Stimulated activated CD8-positive, alpha-beta memory T cell treated with anti-CD3 and anti-CD28 coated beads, Interleukin-12 subunit alpha, Interleukin-12 subunit beta, amount 100 ng/mL, for 24 hours (primary cell): Measurements from ENCODE around the gene VPS33A.

Source experiments
- DNase-seq: peaks from one replicate; pipeline ENCODE4 v3.0.0-alpha.2; 2020; ENCODE audit errors: extremely low read depth

The VPS33A gene

GRCh38 chr12:122250536-122250935 lies 15.8 kb downstream of the VPS33A start:
- DNase-seq = no peak

DNA sequence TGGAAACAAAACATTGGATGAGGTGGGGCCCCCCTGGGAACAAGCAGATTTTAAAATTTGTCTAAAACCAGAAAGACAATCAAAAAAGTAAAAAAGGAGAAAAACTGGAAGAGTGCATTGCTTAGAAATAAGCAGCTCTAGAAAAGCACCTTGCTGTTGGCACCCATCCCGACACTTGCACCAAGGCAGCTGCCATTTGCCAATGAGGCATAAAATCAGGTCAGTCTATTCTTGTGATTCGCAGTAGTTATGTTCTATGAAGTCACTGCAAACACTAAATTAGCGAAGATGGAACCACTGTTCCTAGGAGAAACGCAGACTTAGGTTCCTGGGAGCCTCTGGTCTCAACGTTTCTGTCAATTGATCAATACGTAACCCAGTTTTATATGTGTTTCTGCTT lies 16.2 kb downstream of the VPS33A start:
- no peak for DNase-seq

- no peak for DNase-seq
These were observed 20.7 kb downstream of the VPS33A start for GRCh38 chr12:122245553-122245952.

- DNase-seq = no peak
These were observed 21.5 kb downstream of the VPS33A start for GRCh38 chr12:122244565-122245371.

GRCh38 chr12:122243965-122244364 lies 22.3 kb downstream of the VPS33A start:
- no peak for DNase-seq

DNA sequence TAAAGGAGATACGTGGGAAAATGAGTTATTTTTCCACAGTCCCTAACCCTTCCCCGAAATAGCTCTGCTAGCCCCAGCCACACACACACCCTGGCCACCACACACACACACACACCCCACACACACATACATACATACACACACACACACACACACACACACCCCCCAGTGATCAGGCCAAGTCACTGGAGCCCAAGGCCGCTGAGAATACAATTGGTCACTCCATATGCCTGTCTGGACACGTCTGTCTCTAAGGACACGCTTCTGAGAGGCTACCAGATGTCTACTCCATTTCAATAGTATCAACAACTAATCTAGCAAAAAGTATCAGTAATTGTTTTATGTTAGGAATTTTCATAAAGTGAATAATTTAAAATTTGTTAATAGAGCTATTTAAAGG lies 27.4 kb downstream of the VPS33A start:
- DNase-seq = no peak

GRCh38 chr12:122235741-122236140 lies 30.6 kb downstream of the VPS33A start:
- no peak for DNase-seq

DNA sequence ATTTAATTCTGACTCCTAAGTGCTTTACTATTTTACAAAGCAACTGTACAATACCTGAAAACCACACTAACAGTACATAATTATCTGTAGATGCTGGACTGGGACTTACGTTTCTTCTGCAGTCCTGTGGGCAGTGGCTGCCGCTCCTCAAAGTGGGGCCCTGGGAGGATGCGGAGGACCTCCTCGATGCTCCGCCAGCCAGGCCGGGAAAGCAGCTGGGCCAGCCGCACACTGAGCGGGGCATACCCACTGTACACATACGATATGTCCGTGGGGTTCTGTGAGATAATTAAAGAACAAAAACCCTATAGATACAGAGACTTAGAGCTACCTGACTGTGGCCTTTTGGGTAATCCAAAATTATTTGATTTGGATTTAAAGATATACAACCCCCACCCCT lies 33.6 kb downstream of the VPS33A start:
- DNase-seq = no peak

- DNase-seq = no peak
These were observed 35.5 kb downstream of the VPS33A start for GRCh38 chr12:122230798-122231197.

GRCh38 chr12:122228092-122228491 lies 38.2 kb downstream of the VPS33A start:
- DNase-seq = no peak

GRCh38 chr12:122227341-122227740 lies 39.0 kb downstream of the VPS33A start:
- no peak for DNase-seq

- DNase-seq = no peak
These were observed 39.7 kb downstream of the VPS33A start for GRCh38 chr12:122226366-122227125.

DNA sequence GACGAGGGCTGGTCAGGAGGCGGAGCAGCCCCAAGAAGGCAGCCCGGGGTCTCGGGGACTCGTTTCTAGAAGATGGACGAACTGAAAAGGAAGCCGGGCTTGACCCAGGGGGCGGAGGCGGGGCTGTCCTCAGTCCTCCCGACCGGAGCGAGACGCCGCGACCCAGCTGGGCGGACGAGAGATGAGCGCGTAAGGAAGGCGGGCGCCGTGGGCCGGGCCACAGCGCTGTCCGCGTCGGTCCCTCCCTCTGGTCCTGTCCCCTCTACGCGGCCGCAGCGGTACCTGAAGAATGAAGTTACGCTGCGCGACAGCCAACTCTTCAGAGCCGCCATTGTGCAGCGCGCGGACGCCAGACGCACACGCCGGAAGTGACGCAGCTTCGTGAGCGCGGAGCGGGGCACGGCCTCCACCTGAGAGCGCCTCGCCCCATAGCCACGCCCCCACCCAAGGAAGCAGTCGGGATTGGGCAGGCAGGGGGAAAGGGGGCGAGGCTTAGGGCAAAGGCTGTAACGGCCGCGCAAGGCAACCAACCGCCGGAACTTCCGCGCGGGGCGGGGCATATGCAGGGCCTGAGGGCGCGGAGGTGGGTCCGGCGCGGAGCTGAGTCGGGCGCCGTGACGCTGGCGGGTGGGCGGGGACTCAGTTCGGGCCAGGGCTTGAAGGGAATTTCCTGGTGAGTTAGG lies 40.5 kb downstream of the VPS33A start, which contains the start of gene DIABLO:
DIABLO (minus strand) TSS at position 370 of the 683 bp plus-strand sequence; CDS start at position 332, 38 bp downstream.
- DNase-seq = peak; percentile 99

DNA sequence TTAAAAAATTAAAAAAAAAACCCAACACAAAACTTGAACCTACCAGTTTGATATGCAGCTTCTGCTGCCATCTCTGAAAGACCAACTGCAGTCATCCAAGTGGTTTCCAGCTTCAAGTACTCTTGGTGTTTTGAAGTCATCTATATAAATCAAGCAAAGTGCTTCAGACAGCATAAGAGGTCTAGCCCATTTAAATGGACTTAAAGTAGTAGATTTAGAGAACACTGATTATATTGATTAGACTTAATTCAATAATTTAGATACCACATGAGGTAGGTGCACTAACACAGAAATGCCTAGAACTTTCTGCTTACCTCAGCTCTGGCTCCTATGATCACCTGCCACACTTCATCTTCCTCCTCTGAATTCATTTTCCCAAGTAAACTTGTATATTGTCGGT lies 49.8 kb downstream of the VPS33A start:
- no peak for DNase-seq

DNA sequence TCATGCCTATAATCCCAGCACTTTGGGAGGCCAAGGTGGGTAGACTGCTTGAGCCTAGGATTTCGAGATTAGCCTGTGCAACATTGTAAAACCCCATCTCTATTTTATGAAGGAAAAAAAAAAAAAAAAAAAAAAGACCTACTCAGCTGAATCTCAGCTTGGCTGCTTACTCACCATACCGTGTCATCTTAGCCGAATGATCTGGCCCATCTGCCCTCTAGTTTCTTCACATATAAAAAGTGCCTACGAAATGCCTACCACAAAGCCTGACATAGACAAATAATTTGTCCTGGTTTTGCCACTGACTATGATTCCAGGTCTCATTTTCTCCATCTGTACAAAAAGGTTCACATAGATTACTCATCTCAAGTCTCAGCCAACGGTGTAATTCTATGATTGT lies 50.5 kb downstream of the VPS33A start:
- no peak for DNase-seq

DNA sequence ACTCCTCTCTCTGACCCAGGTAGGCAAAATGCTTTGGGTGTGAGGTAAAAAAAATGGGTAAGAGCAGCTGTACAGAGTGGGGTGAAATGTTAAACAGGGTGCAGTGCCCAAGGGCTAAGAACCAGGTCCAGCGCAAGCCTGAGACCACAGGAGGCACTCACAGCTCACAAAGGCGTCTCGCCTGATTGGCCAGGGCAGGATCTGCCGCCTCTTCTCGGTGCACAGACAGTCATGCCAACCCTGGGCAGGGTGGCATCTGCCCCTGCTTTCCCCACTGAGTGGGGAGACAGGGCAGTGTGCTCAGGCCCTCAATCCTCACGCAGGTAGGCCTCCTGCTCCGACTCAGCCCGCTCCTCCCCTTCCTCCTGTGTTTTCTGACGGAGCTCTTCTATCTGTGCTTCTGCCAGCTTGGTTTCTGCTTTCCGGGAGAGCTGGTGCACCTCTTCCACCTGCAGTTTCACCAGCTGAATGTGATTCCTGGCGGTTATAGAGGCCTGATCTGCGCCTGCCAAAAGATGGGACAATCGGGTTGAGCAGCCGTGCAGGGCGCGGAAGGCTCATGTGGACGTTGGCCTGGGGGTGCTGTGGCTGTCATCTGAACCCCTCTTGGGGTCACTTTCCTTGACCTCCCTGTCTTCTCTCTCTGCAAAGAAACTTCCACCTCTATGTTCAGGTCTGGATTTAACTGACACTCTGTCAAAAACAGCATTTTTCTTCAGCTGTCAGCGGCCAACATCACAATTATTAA lies 58.0 kb downstream of the VPS33A start:
- no peak for DNase-seq

DNA sequence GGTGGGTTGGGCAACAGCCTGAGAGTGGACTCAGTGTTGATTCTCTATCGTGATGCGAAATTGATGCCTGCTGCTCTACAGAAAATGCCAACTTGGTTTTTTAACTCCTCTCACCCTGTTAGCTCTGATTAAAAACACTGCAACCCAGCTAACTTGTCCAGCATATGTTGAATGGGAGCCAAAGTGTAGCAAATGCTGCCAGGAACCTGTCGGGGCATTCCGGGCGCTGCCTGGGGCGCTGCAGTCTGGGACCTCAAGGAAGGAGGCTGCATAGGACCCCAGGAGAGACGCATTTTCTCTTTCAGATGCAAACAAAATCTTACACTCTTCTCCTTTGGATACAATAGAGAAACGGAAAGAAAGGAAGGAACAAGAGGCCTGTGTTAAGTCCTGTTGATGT lies 58.9 kb downstream of the VPS33A start:
- DNase-seq = no peak

DNA sequence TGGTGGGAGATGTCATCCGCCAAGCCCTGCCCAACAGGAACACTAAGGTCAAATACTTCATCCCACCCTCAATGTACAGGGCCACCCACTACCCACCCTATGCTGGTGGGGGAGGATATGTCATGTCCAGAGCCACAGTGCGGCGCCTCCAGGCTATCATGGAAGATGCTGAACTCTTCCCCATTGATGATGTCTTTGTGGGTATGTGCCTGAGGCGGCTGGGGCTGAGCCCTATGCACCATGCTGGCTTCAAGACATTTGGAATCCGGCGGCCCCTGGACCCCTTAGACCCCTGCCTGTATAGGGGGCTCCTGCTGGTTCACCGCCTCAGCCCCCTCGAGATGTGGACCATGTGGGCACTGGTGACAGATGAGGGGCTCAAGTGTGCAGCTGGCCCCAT lies 59.3 kb downstream of the VPS33A start:
- no peak for DNase-seq

GRCh38 chr12:122206111-122206881 lies 60.0 kb downstream of the VPS33A start:
- DNase-seq = no peak

- DNase-seq = no peak
These were observed 61.0 kb downstream of the VPS33A start for GRCh38 chr12:122205053-122205925.
